ENCODE results near the gene CHIC2.
"Not testable (repeated sequence)": the region's sequence is repeated elsewhere in the genome, so short reads cannot be mapped to it uniquely, and the experiment has no call there.

CHIC2 gene

DNA sequence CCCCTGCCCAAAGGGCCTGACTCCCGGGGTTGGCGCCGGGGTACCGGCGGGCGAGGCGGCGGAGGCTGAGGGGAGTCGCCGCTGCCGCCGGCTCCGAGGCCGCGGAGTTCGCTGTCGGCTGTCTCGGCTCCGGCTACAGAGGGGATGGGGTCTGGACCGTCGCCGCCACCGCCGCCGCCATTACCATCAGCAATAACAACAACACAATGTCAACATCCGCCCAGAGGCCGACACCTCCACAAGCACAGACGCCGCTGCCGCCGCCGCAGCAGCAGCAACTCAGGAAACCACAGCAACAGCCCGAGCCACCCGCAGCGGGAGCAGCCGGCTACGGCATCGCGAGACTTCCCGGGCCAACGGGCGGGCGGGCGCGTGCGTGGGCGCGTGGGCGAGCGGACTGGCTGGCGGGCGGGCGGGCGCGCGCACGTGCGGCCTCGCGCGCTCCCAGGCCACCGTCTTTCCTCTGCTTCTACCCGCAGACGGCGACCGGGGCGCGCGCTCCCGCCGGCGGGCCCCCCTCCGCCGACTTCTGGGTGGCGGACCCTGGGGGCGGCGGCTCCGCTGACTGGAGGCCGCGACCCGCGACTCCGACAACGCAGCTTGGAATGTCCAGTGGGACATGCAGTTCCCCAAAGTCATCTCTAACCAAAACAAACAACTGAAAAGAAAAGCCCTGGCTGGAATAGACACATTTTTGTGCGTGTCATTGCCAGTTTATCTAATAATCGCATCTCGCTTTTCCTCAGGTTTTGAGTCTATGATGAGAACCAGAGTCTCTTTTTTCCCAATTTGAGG is at the start of gene CHIC2:
CHIC2 (minus strand) TSS at position 289 of the 795 bp plus-strand sequence. CDS start 305 bp downstream, outside the sequence.
- peak within 1 kb of the TSS; percentile 90 to 93 for H3K4me3 Mint-ChIP-seq
- H3K4me1 Mint-ChIP-seq: peaks cover 16 to 40% of the 10 kb centered on the region in 2 donors
- peaks cover 0 to 5% of the 10 kb centered on the region in 2 donors for H3K36me3 Mint-ChIP-seq
- H3K27me3 Mint-ChIP-seq: no peaks in the 10 kb centered on the region
- DNase-seq (peak; percentile 95), ATAC-seq (replicated peaks) (peak; percentile 94 to 95)
- peak within 1 kb of the TSS; percentile 96 for H3K27ac Mint-ChIP-seq
- H3K9me3 Mint-ChIP-seq: no peaks in the 10 kb centered on the region

GRCh38 chr4:54113206-54113605 is 48.8 kb upstream of the CHIC2 start:
- not testable (repeated sequence) for DNase-seq; ATAC-seq (replicated peaks); H3K36me3 Mint-ChIP-seq; H3K4me3 Mint-ChIP-seq; H3K9me3 Mint-ChIP-seq; H3K27ac Mint-ChIP-seq
- peaks cover 50 to 64% of the 10 kb centered on the region in 2 donors for H3K27me3 Mint-ChIP-seq
- peaks cover 11 to 26% of the 10 kb centered on the region in 2 donors for H3K4me1 Mint-ChIP-seq

DNA sequence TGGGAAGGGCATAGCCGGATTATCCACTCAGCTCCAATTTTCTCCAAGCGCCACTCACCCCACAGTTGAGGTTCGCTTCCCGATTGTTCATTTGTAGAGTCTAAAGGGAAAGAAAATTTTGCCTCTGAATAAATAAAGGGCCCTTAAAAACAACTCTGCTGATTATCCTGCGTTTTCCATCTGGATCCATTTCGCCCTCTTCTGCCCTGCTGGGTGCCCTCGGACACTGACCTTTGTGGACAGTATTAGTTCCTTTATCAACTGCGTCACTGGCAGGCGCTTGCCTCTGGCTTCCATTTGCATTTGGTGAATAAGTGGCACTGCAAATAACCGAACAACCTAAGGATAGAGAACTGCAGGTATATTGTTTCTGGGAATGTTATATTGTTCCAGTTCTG is 45.6 kb upstream of the CHIC2 start:
- peaks cover 59 to 82% of the 10 kb centered on the region in 2 donors for H3K27me3 Mint-ChIP-seq
- H3K4me3 Mint-ChIP-seq: peak overlapping the region in 1 of 2 donors; percentile 31
- H3K36me3 Mint-ChIP-seq: peaks cover 0 to 5% of the 10 kb centered on the region in 2 donors

GRCh38 chr4:54109241-54110018 is 45.0 kb upstream of the CHIC2 start:
- peaks cover 0 to 2% of the 10 kb centered on the region in 2 donors for H3K9me3 Mint-ChIP-seq
- ATAC-seq (replicated peaks) (no peak), DNase-seq (no peak)
- H3K4me1 Mint-ChIP-seq: peaks cover 18 to 54% of the 10 kb centered on the region in 2 donors
- H3K27ac Mint-ChIP-seq: no peak overlapping the region
- H3K27me3 Mint-ChIP-seq: peaks cover 62 to 84% of the 10 kb centered on the region in 2 donors
- peak overlapping the region; percentile 31 to 47 for H3K4me3 Mint-ChIP-seq
- H3K36me3 Mint-ChIP-seq: peaks cover 0 to 5% of the 10 kb centered on the region in 2 donors

More for the DNA sequence above, 45.6 kb upstream of the CHIC2 start:
- H3K27ac Mint-ChIP-seq: no peak overlapping the region
- H3K9me3 Mint-ChIP-seq: peaks cover 2% of the 10 kb centered on the region in 2 donors
- DNase-seq (no peak), ATAC-seq (replicated peaks) (no peak)
- peaks cover 15 to 48% of the 10 kb centered on the region in 2 donors for H3K4me1 Mint-ChIP-seq

DNA sequence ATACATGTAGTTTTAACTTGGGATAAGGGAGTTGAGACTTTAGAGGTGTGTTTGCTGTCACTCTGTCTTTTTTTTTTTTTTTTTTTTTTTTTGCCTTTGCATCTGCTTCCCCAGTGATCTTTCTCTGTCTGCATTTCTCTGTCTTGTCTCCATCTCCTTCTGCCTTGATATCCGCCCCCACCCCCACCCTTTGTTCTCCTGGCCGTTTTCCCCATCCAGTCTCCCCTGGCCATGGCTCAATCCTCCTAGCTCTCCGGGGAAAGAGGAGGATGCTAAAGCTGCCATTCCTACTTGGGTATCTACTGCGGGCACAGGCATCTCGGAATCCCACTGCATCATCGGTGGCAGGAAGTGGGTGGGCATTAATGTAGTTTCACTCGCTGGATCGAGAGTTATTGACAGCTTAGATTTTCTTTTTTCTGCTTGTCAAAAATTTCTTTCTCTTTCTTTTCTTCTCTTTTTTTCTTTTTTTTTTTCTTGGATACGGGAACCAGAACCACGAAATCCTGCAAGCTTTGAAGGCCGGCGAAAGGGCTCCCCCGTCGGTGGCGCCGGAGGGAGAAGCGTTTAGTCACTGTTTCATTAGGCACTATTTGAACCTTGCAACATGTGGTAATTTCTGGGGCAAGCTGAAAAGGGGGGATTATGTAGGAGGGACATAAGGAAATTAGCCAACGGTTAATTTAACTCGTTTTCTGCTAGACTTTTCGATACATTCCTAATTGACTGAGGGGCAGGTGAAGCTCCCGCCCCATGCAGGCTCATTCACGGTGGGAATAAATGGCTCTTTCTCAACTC is 43.7 kb upstream of the CHIC2 start:
- Mint-ChIP-seq H3K4me1 (peaks cover 22 to 65% of the 10 kb centered on the region in 2 donors), H3K27ac (peak overlapping the region; percentile 38), H3K27me3 (peaks cover 68 to 89% of the 10 kb centered on the region in 2 donors), H3K36me3 (peaks cover 0 to 5% of the 10 kb centered on the region in 2 donors), H3K4me3 (peak overlapping the region; percentile 55 to 62), H3K9me3 (peaks cover 0 to 2% of the 10 kb centered on the region in 2 donors)
- ATAC-seq (replicated peaks): no peak
- no peak for DNase-seq

- ATAC-seq (replicated peaks) (peak; percentile 59 to 68), DNase-seq (no peak)
- peaks cover 72 to 94% of the 10 kb centered on the region in 2 donors for H3K27me3 Mint-ChIP-seq
- peaks cover 0 to 3% of the 10 kb centered on the region in 2 donors for H3K36me3 Mint-ChIP-seq
- H3K4me3 Mint-ChIP-seq: peak overlapping the region in 1 of 2 donors; percentile 14
- peak overlapping the region; percentile 27 for H3K27ac Mint-ChIP-seq
- no peaks in the 10 kb centered on the region for H3K9me3 Mint-ChIP-seq
- peaks cover 33 to 83% of the 10 kb centered on the region in 2 donors for H3K4me1 Mint-ChIP-seq
These were observed 40.5 kb upstream of the CHIC2 start for GRCh38 chr4:54104907-54105306.

- Mint-ChIP-seq H3K9me3 (no peaks in the 10 kb centered on the region), H3K4me3 (no peak overlapping the region), H3K27ac (peak overlapping the region; percentile 11), H3K36me3 (peaks cover 0 to 3% of the 10 kb centered on the region in 2 donors), H3K27me3 (peaks cover 74 to 94% of the 10 kb centered on the region in 2 donors), H3K4me1 (peaks cover 34 to 76% of the 10 kb centered on the region in 2 donors)
- DNase-seq: no peak
- no peak for ATAC-seq (replicated peaks)
These were observed 38.8 kb upstream of the CHIC2 start for GRCh38 chr4:54103190-54103574.

GRCh38 chr4:54102531-54103106 is 38.2 kb upstream of the CHIC2 start:
- Mint-ChIP-seq H3K9me3 (no peaks in the 10 kb centered on the region), H3K4me3 (peak overlapping the region; percentile 17 to 39)

GRCh38 chr4:54101190-54102041 is 37.0 kb upstream of the CHIC2 start:
- peaks cover 32 to 64% of the 10 kb centered on the region in 2 donors for H3K4me1 Mint-ChIP-seq
- ATAC-seq (replicated peaks): no peak

More at GRCh38 chr4:54102531-54103106, 38.2 kb upstream of the CHIC2 start:
- DNase-seq (no peak), ATAC-seq (replicated peaks) (no peak)
- peaks cover 0 to 3% of the 10 kb centered on the region in 2 donors for H3K36me3 Mint-ChIP-seq
- H3K4me1 Mint-ChIP-seq: peaks cover 34 to 72% of the 10 kb centered on the region in 2 donors
- peaks cover 75 to 94% of the 10 kb centered on the region in 2 donors for H3K27me3 Mint-ChIP-seq
- peak overlapping the region; percentile 70 for H3K27ac Mint-ChIP-seq

GRCh38 chr4:54100595-54101189 is 36.3 kb upstream of the CHIC2 start:
- Mint-ChIP-seq H3K27ac (no peak overlapping the region), H3K36me3 (no peaks in the 10 kb centered on the region), H3K9me3 (no peaks in the 10 kb centered on the region), H3K27me3 (peaks cover 80 to 94% of the 10 kb centered on the region in 2 donors), H3K4me1 (peaks cover 32 to 61% of the 10 kb centered on the region in 2 donors), H3K4me3 (peak overlapping the region; percentile 72 to 78)
- peak; percentile 14 to 22 for ATAC-seq (replicated peaks)
- DNase-seq: no peak

More at GRCh38 chr4:54101190-54102041, 37.0 kb upstream of the CHIC2 start:
- peak overlapping the region; percentile 80 for H3K27ac Mint-ChIP-seq
- no peaks in the 10 kb centered on the region for H3K9me3 Mint-ChIP-seq
- no peaks in the 10 kb centered on the region for H3K36me3 Mint-ChIP-seq
- H3K27me3 Mint-ChIP-seq: peaks cover 77 to 94% of the 10 kb centered on the region in 2 donors
- H3K4me3 Mint-ChIP-seq: peak overlapping the region; percentile 72 to 78
- DNase-seq: no peak

DNA sequence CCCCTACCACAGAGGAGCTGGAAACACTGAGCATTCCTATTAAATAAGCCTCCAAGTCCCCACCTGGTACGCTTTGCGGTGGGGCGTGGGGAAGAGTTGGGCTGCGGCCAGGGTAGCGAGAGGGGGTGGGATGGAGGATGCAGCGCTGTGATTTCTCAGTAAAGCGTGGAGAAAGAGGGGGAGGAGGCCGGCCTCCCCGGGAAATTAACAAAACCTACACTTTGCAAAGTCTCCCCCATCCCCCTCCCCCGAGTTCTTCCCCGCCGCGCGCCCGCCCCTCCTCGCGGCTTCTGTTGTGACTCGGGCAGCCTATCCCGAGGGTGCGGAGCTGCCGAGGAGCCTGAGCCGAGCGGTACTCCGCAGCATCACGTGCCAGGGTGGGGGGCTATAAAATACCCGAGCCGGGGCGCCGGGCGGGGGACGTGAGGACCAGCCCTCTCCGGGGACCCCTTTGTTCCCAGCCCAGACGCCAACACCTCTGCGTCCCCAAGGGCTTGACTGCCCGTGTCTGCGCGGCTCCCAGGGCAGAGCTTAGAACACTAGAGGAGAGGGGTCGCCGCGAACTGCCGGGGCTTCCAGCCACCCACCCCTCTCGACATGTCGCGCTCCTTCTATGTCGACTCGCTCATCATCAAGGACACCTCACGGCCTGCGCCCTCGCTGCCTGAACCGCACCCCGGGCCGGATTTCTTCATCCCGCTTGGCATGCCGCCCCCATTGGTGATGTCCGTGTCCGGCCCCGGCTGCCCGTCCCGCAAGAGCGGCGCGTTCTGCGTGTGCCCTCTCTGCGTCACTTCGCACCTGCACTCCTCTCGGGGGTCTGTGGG is 35.6 kb upstream of the CHIC2 start, which contains the start of gene GSX2:
GSX2 (plus strand) TSS at position 416 of the 827 bp plus-strand sequence; CDS start at position 598, 182 bp downstream.
- H3K36me3 Mint-ChIP-seq: no peaks in the 10 kb centered on the region
- ATAC-seq (replicated peaks) (no peak), DNase-seq (no peak)
- peak within 1 kb of the TSS; percentile 72 to 78 for H3K4me3 Mint-ChIP-seq
- no peaks in the 10 kb centered on the region for H3K9me3 Mint-ChIP-seq
- H3K27ac Mint-ChIP-seq: peak within 1 kb of the TSS; percentile 75
- H3K27me3 Mint-ChIP-seq: peaks cover 82 to 94% of the 10 kb centered on the region in 2 donors
- peaks cover 34 to 58% of the 10 kb centered on the region in 2 donors for H3K4me1 Mint-ChIP-seq

Data from stimulated activated naive B cell treated with anti-CD40 and anti-IgM and Interleukin-4, amounts not matched to agents 10 μg/mL and 1 μg/mL and 100 μg/mL, for 72 hours (primary cell).